Erythroblast (primary cell): ENCODE measurements around the gene GPR15.
"Not testable (repeated sequence)": the region's sequence is repeated elsewhere in the genome, so short reads cannot be mapped to it uniquely, and the experiment has no call there.

Experiments used
- DNase-seq, 2 experiments: peaks; one replicate each; lab custom pipeline; 2025; lab: John Stamatoyannopoulos, UW
- GATA1 ChIP-seq: IDR thresholded peaks from 2 replicates; pipeline ENCODE4 v1.6.1; 2011; ENCODE audit warnings: low read depth, mild to moderate bottlenecking, control low read depth, low read length, moderate library complexity
- POLR2A ChIP-seq: IDR thresholded peaks from 2 replicates; pipeline ENCODE4 v1.6.1; 2011; ENCODE audit warnings: mild to moderate bottlenecking, low read length

The GPR15 gene

GRCh38 chr3:98558100-98558827 is 26.5 kb downstream of the GPR15 start:
- TF ChIP-seq POLR2A (no peak), GATA1 (no peak)
- DNase-seq = no peak

- not testable (repeated sequence) for DNase-seq
These were observed 28.0 kb downstream of the GPR15 start for GRCh38 chr3:98559769-98560168.

DNA sequence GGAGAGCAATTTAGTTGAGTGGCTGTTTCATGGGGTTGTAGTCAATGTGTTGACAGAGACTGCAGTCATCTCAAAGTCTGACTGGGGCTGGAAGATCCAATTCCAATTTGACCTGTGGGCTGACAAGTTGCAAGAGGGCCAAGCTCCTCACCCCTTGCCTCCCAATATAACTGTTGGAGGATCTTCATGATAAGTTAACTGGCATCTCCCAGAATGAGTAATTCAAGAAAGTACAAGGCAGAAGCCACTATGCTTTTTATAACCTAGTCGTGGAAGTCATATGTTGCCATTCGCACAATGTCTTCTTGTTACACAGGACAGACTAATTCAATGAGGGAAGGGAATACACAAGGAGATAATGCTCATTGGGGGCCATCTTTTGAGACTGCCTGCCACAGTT is 29.1 kb downstream of the GPR15 start:
- no peak for TF ChIP-seq POLR2A
- no peak for DNase-seq

DNA sequence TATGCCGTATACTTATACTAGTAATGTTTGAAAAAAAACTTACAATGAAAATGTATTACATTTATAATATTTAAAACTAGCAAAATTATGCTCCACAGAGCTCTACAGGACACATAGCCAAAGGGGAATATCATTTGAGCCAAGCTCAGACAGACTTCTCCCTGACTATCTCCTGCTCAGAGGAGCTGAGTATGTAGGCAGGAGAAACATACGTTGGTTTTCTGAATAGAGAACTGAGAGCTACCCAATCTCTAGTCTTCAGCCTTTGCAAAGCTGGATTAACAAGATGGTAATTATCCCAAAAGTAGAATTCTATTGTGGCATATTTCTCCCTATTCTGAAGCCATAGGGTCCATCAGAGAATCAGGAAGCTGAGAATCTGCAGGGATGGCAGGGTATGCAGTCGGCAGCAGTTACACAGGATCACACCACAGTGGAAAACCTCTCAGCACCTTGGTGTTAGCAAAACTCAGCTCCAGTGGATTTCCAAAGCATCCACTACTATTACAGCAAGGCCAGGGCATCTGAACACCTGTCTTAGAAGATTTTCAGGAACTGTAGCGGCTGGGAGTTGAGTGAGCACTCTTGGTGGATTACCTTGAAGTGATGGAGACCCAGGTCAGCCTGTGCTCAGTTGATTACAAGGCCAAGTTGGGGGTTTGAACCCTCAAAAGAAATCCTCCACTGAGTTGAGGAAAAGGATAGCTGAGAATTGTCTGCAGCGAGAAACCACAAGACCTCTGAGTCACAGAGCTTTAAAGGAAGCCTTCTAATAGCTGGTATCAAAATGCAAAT is 30.1 kb downstream of the GPR15 start:
- no peak for DNase-seq
- TF ChIP-seq GATA1 (no peak), POLR2A (no peak)

DNA sequence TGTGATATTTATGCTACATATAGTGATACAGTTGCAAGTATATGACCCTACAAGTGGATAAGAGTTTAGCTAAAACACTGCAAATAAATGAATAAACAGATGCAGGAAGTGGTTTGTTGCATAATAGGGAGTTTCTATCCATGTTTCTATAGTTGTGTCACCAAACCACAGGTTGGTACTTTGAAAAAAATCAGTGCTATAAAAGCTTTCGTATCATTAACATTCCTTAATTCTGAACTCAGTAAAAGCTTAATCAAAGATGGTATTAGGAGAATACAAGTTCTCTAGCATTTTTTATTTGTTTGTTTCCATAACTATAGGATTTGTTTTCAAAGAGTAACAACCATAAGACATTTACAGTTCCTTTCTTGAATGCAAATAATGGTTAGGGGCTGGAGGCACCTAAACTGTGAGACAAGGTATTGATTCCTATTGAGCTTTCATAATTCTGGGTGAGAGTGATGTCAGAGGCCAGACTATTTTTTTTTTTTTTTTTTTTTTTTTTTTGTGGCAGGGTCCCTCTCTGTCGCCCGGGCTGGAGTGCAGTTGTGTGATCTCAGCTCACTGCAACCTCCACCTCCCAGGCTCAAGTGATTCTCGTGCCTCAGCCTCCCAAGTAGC is 32.0 kb downstream of the GPR15 start:
- DNase-seq = no peak
- no peak for TF ChIP-seq GATA1
- TF ChIP-seq POLR2A = no peak

DNA sequence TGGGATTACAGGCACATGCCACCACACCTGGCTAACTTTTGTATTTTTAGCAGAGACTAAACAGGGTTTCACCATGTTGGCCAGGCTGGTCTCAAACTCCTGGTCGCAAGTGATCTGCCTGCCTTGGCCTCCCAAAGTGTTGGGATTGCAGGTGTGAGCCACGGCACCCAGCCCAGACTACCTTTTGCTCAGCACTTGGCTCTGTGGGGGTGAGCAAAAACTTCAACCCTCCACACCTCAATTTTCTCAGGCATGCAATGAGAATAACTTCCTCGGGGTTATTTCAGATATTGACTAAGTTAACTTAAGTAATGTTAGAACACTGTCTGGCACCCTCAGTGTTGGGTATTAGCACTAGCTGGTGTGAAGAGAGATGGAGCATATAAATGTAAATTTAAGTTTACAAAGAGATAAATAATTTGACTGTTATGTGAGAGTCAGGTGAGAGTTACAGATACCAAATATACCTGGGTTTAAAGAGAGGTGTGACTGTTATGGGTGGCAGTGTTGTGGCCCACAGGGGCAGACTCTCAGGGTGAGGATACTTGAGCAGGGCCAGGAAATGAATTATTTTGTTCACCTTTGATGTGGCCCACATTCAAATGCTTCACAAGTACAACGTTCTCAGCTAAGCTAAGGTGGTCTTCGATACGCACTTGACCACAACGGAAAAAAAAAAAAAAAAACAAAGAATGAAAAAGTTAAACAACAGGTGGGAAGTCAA is 32.7 kb downstream of the GPR15 start:
- no peak for DNase-seq
- no peak for TF ChIP-seq POLR2A
- no peak for TF ChIP-seq GATA1

- no peak for DNase-seq
- TF ChIP-seq GATA1 (no peak), POLR2A (no peak)
These were observed 33.5 kb downstream of the GPR15 start for GRCh38 chr3:98565237-98565643.

- TF ChIP-seq GATA1 (no peak), POLR2A (no peak)
- no peak for DNase-seq
These were observed 34.1 kb downstream of the GPR15 start for GRCh38 chr3:98565843-98566242.

GRCh38 chr3:98567666-98568270 is 36.0 kb downstream of the GPR15 start:
- DNase-seq = no peak
- no peak for TF ChIP-seq GATA1

DNA sequence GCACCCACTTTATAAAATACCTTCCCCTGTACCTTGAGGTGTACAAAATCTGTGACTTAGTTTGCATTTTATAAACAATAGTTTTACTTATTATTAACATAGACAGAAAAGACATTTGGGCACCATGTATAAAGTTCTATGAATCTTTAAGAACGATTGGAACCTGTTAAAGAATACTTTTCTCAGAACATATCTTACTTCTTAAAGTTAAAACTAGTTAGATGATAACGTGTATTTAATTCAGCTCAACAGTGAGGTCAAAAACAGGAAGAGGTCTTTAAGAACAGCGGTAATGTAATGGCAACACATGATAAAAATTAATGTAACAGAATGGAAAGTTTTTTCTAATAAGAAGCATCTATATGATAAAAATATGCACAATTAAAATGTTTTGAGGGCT is 36.6 kb downstream of the GPR15 start:
- no peak for TF ChIP-seq POLR2A
- TF ChIP-seq GATA1 = no peak
- no peak for DNase-seq

DNA sequence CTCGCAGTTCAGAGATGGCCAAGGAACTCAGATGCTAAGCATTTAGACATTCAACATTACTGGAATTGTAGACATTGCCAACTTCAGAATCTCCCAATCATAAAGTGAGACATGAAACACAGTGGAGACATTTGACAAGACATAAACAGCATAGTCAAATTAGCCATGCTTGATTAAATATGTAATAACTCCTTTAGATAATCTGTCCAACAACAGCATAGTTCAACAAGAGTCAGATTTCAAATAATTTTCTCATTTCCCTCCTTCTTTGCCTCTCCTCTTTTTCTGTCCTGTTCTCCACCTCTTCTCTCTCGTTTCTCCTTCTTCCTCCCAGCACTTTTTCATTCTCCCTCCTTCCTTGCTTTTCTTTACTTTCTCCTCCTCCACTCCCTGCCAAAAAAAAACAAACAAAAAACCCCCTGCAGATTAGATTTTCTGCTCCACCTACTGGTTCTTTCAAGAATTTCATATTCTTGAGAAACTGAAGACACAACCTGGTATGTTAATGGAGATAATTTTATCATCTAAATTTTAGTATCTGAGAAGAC is 41.5 kb downstream of the GPR15 start:
- TF ChIP-seq GATA1 (no peak), POLR2A (no peak)
- DNase-seq = peak; percentile 53

DNA sequence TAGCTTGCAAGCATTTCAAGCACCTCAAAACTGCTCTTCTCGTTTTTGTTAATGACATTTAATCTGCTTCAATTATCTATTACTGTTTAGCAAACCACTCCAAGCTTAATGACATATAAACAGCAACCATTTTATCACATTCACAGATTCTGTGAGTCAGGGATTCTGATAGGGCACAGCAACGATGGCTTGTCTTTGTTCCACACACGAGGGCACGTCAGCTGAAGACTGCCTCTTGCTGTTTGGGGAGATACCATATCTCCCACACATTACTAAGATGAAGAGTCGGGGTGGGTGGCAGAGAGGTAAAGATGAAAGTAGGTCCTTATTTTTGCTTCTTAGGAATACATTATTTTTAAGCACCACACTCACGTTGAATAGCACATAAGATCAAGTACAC is 42.4 kb downstream of the GPR15 start:
- TF ChIP-seq POLR2A (peak; percentile 47), GATA1 (no peak)
- peak; percentile 78 to 92 for DNase-seq

DNA sequence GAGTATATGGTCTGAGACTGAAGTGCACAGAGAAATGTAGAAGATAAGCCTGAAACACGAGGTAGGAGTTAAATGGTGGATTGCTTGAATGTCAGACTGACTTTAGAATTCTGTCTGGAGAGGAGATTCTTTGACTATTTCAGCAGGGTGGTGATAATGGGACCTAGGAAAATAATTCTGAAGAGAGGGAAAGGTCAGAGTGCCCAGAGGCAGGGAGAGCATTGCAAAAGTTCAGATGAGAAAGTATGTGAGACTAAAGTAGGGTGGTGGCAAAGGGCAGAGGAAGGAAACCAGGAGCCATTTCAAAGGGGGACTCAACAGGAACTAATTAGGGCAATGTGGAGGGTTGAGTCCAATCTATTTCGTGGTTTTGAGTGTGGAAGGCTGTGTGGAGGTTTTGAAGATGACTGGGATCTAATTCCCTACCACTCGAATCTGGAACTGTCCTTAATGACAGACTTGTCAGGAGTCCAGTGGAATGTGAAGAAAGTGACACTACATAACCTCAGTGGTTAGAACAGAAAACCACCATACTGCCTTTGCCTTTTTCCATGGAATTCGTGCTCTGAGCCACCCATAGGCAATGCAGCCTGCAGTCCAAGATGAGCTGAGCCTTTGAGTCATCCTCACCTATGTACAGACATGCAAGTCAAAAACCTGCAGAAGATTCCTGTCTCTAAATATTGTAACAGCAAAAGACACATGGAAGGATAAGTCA is 45.6 kb downstream of the GPR15 start:
- DNase-seq = no peak
- TF ChIP-seq GATA1 = no peak
- peak; percentile 28 for TF ChIP-seq POLR2A
